HL-60 (cell line): Measurements from ENCODE around the gene ROBO4.

ENCODE experiments used
- DNase-seq, 2 experiments: peaks; one replicate each; pipeline ENCODE4 v3.0.0-alpha.2; 2010 to 2020; ENCODE audit warnings: low read depth in 1 of 2, low spot score in 1 of 2
- H3K27ac ChIP-seq: fragments of 250-450 bp; sonication (Bioruptor Pico); replicated peaks from 2 replicates; pipeline ENCODE4 v1.5.1; 2020; ENCODE audit warnings: mild to moderate bottlenecking, moderate library complexity
- H3K27me3 ChIP-seq: fragments of 250-450 bp; sonication (Bioruptor Pico); 2 replicates; pipeline ENCODE4 v1.5.1; 2021; ENCODE audit warnings: mild to moderate bottlenecking, moderate library complexity; ENCODE audit not compliant: insufficient read depth, poor library complexity, severe bottlenecking
- H3K4me3 ChIP-seq: replicated peaks from 2 replicates; pipeline ENCODE4 v1.5.1; 2011; ENCODE audit warnings: mild to moderate bottlenecking, control low read depth, low read length; ENCODE audit not compliant: insufficient read depth
- GABPA ChIP-seq: IDR thresholded peaks from 2 replicates; pipeline ENCODE4 v1.6.1; 2012; ENCODE audit warnings: low read depth
- POLR2AphosphoS5 ChIP-seq: IDR thresholded peaks from 2 replicates; pipeline ENCODE4 v1.6.1; 2012; ENCODE audit warnings: low read depth
- SPI1 ChIP-seq: IDR thresholded peaks from 2 replicates; pipeline ENCODE4 v1.6.1; 2012; ENCODE audit warnings: low read depth, mild to moderate bottlenecking, borderline replicate concordance
- TF ChIP-seq, protein P1 (sequence below): IDR thresholded peaks from one replicate; pipeline ENCODE4 v1.5.1; 2011; ENCODE audit warnings: low read length, control low read depth, inconsistent platforms; ENCODE audit not compliant: insufficient read depth
- TF ChIP-seq, protein P2 (sequence below): IDR thresholded peaks from 2 replicates; pipeline ENCODE4 v1.6.1; 2012; ENCODE audit warnings: low read depth; ENCODE audit not compliant: insufficient replicate concordance

Gene ROBO4

DNA sequence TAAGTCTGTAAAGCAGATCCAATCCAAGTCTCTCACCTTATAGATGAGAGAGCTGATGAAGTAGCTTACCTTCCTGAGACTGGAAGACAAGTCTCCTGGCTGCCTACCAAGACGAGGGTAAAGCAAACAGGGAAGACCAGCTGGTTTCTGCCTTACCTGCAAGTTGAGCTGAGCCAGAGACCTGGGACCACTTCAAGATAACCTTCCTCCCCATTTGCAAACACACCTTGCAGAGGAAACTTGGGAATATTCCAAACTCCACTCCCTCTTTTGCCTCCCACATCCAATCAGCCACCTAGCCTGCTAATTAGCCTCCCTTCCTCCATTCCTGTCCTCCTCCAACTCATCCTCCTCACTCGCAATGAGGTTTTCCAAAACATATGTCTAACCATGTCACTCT is 55.8 kb downstream of the ROBO4 start:
- no peak for DNase-seq
- H3K4me3 ChIP-seq: no peak overlapping the region
- TF ChIP-seq POLR2AphosphoS5: no peak
- TF ChIP-seq, protein P1, sequence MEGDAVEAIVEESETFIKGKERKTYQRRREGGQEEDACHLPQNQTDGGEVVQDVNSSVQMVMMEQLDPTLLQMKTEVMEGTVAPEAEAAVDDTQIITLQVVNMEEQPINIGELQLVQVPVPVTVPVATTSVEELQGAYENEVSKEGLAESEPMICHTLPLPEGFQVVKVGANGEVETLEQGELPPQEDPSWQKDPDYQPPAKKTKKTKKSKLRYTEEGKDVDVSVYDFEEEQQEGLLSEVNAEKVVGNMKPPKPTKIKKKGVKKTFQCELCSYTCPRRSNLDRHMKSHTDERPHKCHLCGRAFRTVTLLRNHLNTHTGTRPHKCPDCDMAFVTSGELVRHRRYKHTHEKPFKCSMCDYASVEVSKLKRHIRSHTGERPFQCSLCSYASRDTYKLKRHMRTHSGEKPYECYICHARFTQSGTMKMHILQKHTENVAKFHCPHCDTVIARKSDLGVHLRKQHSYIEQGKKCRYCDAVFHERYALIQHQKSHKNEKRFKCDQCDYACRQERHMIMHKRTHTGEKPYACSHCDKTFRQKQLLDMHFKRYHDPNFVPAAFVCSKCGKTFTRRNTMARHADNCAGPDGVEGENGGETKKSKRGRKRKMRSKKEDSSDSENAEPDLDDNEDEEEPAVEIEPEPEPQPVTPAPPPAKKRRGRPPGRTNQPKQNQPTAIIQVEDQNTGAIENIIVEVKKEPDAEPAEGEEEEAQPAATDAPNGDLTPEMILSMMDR: no peak
- TF ChIP-seq, protein P2, sequence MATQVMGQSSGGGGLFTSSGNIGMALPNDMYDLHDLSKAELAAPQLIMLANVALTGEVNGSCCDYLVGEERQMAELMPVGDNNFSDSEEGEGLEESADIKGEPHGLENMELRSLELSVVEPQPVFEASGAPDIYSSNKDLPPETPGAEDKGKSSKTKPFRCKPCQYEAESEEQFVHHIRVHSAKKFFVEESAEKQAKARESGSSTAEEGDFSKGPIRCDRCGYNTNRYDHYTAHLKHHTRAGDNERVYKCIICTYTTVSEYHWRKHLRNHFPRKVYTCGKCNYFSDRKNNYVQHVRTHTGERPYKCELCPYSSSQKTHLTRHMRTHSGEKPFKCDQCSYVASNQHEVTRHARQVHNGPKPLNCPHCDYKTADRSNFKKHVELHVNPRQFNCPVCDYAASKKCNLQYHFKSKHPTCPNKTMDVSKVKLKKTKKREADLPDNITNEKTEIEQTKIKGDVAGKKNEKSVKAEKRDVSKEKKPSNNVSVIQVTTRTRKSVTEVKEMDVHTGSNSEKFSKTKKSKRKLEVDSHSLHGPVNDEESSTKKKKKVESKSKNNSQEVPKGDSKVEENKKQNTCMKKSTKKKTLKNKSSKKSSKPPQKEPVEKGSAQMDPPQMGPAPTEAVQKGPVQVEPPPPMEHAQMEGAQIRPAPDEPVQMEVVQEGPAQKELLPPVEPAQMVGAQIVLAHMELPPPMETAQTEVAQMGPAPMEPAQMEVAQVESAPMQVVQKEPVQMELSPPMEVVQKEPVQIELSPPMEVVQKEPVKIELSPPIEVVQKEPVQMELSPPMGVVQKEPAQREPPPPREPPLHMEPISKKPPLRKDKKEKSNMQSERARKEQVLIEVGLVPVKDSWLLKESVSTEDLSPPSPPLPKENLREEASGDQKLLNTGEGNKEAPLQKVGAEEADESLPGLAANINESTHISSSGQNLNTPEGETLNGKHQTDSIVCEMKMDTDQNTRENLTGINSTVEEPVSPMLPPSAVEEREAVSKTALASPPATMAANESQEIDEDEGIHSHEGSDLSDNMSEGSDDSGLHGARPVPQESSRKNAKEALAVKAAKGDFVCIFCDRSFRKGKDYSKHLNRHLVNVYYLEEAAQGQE: no peak
- no peak for TF ChIP-seq GABPA
- peaks cover 86% of the 10 kb centered on the region for H3K27me3 ChIP-seq
- no peak overlapping the region for H3K27ac ChIP-seq

DNA sequence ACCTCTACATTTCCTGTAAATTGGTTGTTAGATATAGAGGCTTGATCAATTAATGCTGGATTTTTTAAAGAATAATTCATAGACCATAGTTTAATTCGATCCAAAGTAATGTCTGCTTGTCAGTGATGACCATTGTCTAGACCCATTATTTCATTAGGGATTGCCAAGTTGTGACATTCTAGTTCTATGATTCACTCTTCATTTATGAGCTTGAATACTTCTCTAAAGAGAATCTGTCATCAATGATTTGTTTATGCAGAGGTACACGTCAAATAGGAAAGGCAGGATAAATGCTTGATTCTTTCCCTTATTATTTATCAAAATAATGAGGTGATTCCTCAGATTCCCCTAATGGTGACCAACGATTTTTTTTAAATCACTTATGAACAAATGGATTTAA is 56.5 kb downstream of the ROBO4 start:
- H3K4me3 ChIP-seq: no peak overlapping the region
- TF ChIP-seq GABPA: no peak
- TF ChIP-seq, protein P2: no peak
- TF ChIP-seq, protein P1: no peak
- TF ChIP-seq SPI1: no peak
- TF ChIP-seq POLR2AphosphoS5: no peak

DNA sequence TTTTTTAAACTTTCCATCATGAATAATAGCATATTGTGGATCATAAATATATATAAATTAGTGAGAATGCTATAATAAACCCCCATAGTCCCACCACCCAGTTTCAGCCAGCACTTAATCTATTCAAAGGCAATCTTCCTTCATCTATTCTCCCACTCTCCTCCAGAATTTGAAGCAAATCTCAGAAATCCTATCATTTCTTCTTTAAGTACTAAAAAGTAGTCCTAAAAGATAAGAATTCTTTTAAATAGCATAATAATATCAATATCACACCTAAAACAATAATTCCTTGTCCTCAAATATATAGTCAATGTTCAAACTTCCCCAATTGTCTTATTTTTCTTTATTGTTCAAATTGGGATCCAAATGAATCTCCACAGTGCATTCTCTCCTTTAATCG is 57.0 kb downstream of the ROBO4 start:
- H3K27ac ChIP-seq: no peak overlapping the region
- no peak overlapping the region for H3K4me3 ChIP-seq
- TF ChIP-seq, protein P2: no peak
- TF ChIP-seq SPI1 (no peak), GABPA (no peak), POLR2AphosphoS5 (no peak)
- TF ChIP-seq, protein P1: no peak
- DNase-seq: no peak
- peaks cover 83% of the 10 kb centered on the region for H3K27me3 ChIP-seq

More for the DNA sequence above, 56.5 kb downstream of the ROBO4 start:
- no peak for DNase-seq
- Histone ChIP-seq H3K27ac (no peak overlapping the region), H3K27me3 (peaks cover 84% of the 10 kb centered on the region)
